HG03571 (cell line): Measurements from ENCODE around the gene TEPSIN.

ENCODE experiments used
- ATAC-seq: cut with Tn5 transposase; IDR thresholded peaks from one replicate; pipeline ENCODE4 v1.9.1; 2021; ENCODE audit not compliant: unreplicated experiment

The TEPSIN gene

DNA sequence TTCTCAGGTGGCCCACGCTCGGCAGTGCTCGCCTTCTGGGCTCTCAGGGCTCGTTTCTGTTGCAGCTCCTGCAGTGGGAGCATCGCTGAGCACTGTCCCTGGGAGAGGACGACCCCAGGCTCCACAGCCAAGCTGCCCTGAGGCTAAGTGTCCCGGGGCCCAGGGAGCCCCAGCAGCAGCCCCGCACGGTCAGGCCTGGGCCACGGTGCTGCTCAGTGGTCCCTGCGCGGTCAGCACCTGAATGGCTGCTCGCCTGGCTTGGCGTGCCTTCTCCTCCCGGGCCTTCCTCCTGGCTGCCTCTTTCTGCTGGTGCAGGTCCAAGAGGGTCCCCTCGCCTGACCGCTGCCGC lies 39.4 kb downstream of the TEPSIN start:
- no peak for ATAC-seq

DNA sequence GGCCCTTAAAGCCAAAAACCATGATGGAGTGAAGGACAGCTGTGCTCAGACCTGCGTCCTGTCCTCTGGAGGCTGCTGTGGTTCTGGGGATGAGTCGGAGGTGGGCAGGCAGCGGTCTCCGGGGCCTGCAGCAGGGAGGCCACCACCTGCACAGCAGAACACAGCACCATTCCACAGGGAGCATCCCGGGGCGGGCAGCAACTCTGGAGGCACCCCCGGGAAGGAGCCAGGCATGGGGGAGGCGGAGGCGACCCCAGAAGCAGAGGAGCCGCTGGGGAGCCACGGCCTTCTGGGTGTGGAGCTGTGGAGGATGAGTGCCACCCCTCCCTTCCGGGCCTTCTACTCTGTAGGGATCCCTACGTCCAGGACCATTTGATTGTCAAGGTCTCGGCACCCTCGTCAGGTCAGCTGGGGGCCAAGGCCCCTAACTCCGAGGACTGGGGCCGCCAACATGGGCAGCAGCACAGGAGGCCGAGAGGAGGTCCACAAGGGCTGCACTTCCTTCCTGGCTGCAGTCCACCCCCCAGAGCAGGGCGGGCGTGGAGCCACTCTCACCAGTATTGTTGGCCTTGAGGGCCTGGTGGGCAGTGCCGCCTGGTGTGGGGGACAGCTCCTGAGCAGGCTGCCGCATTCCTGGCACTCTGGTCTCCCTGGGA lies 39.9 kb downstream of the TEPSIN start:
- no peak for ATAC-seq

DNA sequence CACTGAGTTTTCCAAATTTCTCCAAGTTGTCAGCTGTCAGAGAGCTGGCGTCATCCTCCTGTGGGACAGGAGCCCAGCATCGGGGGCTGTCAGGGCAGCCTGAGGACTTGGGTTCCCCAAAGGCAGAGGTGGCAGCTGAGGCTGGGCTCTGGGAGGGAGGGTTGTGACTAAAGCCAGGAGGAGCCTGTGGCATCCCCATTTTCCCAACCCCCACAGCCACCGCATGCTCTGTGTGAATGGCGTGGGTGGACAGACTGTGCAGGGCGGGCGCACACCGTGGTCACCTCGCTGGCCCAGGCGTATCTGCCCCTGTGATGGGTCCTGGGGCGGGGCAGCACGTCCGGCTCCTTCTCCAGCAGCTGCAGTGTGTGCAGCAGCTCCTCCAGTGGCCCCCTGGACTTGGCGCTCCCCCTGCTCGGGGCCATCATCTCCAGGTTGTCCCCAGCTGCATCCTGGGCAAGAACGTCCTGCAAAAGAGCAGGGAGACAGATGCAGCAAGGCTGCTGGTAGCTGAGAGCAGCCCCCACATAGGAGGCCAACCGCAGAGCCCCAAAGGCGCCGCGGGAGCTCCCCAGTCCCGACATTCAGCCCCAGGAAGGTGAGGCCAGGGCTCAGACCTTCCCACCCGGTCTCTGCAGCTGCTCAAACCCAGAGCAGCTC lies 40.9 kb downstream of the TEPSIN start:
- no peak for ATAC-seq

DNA sequence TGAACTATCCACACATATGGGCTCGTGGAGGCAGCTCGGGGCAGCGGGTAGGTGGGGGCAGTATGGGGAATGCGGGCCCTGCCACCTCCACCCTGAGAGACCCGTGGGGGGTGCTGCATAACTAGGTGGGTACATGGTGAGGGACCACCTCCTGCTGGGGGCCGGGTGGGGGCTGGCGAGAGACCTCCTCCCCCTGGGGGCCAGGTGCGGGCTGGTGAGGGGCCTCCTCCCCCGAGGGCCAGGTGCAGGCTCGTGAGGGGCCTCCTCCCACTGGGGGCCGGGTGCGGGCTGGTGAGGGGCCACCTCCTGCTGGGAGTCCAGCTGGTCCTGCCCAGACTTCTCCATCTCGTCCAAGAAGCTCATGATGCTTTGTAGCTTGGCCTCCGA lies 41.5 kb downstream of the TEPSIN start:
- ATAC-seq, result no peak

DNA sequence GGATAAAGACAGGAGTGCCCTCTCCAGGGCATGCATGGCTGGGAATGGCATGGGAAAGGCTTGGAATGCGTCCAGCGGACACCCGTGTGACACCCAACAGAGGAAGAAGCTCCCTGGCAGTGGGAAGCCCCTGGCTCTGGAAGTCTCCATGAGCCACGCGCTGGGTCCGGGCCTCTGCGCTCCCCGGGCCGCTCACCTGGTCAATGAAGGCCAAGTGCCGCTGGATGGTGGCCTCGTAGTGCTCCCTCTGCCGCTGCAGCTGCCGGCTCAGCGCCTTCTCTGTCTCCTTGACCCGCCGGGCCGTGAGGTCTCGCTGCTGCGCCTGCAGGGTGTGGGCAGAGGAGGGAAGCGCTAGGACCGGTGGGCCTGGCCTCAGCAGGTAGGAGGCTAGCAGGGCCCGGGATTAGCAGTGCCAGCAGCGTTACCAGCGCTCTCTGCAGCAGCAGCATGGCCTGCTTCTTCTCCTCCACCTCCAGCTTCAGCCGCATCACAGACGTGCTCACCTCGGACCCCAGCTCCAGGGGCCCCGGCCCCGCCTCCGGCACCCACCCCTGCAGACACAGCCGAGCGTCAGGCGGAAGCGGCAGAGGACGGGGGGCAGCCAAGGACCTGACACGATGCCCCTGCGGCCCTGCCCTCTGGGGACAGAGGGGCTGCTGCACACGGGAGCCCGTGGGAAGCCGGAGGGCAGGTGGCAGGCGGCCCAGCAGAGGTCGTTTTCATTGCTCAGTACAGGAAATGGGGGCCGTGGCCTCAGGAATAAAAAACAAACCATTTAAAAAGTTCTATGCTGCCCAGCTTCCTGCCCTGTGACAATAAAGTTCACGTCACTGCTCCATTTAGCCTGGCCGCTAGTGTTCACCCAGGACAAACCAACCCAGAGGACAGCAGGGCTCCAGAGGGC lies 42.1 kb downstream of the TEPSIN start:
- ATAC-seq, result no peak

DNA sequence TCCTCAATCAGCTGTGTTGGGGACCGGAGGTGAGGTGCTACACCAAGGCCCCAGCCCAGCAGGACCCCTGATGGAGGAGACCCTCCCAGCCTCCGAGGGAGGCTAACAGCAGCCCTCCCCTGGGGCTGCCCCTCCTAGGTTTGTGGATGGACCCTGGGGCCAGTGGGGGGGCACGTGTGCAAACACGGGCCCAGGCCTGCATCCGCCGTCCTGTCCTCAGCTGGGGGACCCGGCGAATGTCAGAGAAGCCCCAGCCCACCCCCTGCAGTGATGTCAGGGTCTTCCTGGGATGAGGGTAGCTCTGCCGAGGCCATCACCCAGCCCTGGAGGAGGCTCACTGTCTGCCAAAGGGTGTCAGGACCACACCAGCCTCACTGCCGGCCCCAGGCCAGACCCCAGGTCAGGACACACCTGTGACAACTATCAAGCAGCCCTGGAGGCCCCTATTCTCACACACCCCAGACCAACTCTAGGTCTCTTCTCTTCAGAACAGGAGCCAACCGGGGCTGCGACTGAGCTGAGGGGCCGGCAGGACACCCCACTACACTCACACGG lies 42.8 kb downstream of the TEPSIN start:
- no peak for ATAC-seq

DNA sequence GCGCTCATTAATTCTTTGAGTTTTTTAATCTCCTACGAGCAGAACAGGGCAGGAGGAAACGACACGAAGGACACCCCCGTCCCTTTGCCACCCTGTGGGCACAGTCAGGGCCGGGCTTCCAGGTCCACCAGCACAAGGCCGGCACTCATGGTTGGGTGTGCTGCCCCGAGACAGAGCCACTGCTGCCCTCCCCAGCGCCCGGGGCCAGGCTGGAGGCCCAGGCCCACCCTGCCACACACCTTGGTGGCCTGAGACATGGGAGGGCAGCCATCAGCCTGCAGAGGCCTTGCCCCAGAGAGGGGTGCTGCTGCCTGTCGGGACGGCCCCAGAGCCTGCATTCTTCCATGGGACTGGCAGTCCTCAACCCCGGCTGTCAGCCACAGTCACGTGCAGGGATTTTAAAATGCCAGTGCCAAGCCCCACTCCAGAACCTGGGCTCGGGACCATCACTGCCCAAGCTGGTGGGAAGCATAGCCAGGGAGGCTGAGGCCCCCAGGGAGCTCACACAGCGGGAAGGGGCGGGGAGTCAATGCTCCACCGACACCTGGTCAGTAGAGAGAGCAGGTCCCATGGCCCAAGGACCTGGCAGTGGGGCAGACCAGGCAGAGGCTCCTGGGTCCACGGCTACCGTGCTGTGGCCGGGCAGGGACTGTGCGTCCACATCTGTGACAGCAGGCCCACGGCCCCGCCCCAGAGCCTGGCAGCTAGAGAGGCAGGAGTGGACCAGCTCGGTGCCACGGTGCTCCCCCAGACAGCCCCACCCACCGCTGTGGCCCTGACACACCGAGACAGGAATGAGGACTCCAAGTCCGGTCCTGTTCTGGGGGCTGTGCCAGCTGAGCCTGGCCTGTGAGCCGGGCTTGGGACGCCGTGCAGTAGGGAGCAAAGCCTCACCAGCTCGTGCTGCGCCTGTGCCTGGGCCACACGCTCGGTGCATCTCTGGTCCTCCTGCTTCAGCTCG lies 43.6 kb downstream of the TEPSIN start:
- no peak for ATAC-seq

DNA sequence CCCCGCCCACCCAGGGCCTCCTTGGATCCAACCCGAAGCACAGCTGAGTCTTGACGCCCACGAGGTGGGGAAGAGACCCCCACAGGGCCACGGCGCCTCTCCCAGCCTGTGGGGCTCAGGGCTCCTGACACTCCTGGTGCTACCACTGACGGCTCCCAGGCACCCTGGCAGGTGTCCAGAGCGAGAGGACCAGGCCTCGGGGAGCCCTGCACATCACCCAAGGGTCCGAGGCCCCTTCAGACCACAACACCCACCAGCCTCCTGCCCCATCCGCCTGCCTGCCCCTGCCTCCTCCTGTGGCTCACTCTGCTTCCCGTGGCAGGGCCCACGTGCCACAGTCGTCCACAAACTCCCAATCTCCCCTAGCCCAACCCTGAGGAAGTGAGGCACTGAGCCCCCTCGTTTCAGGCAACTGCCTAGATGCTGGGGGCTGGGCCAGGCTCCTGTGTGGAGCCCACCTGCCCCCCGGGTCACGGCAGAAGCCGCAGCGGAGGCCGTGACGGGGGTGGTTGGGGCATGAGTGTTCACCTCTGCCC lies 44.6 kb downstream of the TEPSIN start:
- no peak for ATAC-seq

DNA sequence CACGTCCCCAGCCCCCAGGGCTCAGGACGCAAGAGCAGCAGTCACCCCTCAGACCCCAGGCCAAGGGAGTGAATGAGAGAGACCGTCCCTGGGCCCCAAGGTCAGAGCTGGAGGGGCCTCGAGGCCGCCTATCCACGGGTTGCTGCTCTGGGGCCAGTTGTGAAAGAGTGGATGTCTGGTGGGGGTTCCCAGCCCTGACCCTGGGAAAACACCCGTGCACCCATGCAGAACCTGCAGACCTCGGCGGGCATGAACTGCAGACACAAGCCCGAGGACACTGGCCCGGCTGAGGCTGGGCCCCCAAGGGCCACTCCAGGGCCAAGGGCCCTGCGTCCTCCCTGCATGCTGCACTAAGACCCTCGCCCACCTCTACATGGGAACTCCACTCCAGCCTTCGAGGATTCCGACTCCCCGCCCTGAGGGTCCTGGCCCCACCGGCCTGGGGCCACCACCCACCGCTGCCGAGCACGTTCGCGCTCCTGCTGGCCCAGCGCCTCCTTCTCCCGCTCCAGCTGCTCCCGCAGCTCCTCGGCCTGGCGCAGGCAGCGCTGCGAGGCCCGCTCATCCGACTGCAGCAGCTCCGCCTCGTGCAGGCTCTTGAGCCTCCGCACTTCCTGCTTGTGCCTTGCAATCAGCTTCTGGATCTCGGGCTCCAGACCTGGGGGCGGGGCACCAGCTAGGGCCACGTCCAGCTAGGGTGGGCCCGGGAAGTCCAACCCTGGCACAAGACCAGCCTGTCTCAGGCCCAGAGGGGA lies 45.2 kb downstream of the TEPSIN start:
- ATAC-seq, result no peak

DNA sequence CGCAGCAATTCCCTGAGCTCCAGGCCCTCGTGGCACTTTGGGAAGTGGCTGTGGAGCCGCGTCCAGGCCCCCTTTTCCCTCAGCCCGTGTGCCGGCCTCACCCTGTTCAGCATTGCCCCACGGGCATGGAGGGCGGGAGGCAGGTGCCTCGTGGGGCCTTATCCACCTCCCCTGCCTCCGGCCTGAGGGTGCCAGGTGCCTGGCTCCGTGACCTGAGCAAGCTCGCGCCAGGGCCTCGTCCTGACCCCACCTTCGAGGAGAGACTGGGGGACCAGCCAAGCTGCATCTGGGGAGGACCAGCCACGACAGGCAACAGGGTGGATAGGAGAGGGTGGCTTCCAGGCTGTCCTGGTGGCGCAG lies 45.8 kb downstream of the TEPSIN start:
- no peak for ATAC-seq

DNA sequence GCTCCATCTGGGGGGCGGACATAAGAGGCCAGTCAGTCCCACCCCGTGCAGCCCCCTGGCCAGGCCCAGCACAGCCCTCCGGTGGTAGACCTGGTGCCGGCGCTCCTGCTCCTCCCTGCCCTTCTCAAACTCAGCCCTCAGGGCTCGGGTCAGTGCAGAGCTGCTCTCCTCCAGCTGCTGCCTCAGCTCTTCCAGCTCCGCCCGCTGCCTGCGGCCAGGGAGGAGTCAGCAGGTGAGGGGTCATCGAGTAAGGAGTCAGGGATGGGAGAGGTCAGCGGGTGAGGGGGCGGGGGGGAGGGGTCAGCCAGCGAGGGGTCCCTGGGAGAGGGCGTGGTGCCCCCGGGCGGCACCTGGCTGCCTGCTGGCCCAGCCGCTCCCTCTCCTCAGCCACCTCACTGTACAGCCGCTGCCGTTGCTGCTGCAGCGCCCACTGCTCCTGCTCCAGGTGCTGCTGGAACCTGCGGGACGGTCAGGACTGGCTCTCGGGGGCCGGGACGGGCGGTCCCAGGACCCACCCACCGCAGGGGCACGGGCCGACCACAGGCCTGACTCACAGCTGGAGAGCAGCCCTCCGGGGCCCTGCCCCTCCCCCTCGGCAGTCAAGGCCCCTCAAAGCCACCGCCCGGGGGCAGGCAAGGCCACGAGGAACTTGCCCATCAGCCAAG lies 46.3 kb downstream of the TEPSIN start:
- ATAC-seq, result no peak

DNA sequence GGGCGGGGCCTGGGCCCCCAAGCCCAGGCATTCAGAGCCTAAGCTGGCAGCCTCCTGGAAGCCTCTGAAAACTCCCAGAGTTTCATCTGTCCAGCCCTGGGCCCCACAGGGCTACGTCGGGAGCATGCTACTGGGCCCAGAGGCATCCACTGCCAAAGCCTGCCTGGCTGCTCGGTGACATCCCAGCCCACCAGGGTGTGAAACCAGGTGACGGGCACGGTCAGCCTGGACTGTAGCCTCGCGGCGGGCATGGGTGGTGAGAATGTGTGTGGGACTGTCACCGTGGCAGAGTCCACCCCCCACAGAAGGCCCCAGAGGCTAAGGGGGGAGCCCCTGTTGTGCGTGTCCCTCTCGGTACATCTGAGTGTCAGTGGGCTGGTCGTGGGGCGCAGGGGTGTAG lies 47.2 kb downstream of the TEPSIN start:
- ATAC-seq, result no peak

DNA sequence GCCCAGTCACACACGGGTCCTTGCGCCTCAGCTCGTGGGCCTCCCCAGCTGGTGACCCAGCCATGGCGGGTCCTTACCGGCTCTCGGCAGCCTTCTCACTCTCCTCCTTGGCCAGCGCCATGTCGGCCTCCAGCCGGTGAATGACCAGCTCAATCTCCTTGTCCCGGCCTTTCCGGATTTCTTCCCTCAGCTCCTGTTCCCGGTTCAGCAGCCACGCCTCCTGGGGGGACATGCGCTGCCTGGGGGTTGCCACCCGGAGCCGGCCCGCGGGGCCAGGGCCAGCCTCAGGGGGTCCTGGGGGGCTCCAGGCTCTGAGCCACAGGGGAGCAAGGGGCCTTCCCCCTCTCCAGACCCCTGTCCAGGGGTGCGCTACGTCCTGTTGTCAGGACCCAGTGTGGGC lies 47.7 kb downstream of the TEPSIN start:
- ATAC-seq, result no peak

DNA sequence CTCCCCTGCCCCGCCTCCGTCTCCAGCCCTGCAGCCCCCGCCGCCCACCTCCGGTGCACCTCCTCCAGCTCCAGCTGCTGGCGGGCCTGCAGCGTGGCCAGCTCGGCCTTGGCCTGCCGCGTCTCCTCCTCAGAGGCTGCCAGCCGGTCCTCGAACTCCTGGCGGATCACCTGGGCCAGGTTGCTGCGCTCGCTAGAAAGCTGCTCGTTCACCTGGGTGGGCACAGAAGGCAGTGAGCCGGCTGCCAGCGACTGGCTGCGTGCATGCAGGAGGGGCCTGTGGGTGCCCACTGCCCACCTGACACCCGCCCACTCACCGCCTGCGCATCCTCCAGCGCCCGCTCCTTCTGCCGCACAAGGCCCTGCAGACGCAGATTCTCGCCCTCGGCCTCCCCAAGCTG lies 48.3 kb downstream of the TEPSIN start:
- no peak for ATAC-seq

DNA sequence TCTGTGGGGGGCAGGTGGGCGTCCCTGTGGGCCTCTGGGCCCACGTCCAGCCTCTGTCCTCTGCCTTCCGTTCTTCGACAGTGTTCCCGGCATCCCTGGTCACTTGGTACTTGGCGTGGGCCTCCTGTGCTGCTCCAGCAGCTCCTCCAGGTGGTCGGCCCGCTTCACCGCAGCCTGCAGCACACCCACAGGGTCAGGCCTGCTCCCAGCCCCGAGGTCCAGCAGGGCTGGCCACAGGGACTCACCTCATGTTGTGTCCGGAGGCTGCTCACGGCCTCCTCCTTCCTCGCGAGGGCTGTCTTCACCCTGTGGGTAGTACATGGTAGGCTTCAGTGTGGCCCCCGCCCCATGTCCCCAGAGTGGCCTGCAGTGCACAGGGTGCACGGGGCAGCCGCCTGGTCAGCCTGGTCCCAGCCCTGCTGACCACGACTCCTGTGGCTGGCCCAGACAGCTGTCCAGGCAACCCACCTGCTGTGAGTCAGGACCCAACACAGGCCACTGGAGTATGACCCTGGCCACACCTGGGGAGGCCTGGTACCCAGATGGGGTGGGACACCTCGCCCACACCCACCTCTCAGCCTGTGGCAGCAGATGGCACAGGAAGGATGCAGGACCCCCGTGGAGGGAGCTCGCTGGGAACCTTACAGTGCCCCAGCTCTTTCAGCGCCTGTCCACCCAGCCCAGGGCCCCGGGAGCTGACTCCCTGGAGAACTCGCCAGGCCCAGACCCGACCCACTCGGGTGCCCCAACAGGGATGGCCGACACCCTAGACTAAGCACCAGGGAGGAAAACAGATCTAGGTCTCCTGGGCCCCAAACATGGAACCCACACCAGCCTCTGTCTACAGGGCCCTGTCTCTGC lies 49.0 kb downstream of the TEPSIN start:
- ATAC-seq, result no peak

DNA sequence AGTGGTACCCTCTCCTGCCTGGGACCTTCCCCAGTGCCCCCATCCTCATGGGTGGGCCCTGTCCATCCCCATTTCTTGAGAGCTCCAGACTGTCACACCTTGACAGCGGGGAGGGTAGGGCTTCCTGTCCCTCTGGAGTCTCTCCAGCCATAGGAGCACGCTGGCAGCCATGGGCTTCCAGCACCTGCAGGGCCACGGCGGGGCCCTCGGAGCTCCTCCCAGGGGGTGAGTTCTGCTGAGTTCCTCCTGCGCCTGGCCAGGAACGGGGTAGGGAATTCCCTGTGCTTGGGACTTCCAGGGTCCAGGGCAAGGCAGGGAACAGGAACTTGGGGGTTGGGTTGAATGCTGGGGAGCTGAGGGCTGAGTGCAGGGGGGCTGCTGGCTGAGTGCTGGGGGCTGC lies 49.8 kb downstream of the TEPSIN start:
- no peak for ATAC-seq

DNA sequence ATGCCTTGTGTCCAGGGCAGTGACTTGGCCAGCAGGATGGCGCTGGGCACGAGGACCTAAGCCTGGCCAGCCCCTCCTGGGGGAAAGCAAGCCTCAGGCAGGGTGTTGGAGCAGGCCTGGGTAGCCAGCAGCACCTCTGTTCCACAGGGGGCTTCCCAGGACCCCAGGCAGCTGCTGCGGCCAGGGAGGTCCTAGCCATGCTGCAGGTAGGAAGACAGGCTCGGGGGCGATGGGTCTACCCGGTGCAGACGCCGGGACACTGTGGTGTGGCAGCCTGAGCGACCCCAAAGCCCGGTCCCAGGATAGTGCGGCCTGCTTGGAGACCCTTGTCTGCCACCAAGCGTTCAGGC lies 50.4 kb downstream of the TEPSIN start:
- no peak for ATAC-seq
